IMR-90 (cell line): Measurements from ENCODE around the gene CACUL1. TPM values are rescaled to one million over a fixed set of nuclear protein-coding genes. Genes with fewer than 3 reads are reported as not detected.

Experiments
- ATAC-seq: fragments of 200-7000 bp; cut with Tn5 transposase; 2 replicates; pipeline ENCODE4 v1.9.1; 2020; ENCODE audit warnings: low read depth, mild to moderate bottlenecking, moderate library complexity
- BruUV-seq: library from RNA; stranded (reverse); fragments of 400-500 nt; replicated peaks from 2 replicates; lab custom pipeline; 2021; lab: Mats Ljungman, UMichigan
- CTCF ChIA-PET: fragments of 300-600 bp; formaldehyde crosslinking; extraction: SDS; loops from one replicate; lab custom pipeline; 2021; ENCODE audit warnings: antibody characterized with exemption; lab: Yijun Ruan, JAX
- POLR2A ChIA-PET: fragments of 300-600 bp; sonication (Branson Sonifier 250); formaldehyde crosslinking; loops from one replicate; lab custom pipeline; 2022; ENCODE audit warnings: antibody characterized with exemption; ENCODE audit not compliant: unreplicated experiment; lab: Charles Lee
- DNase-seq: peaks from one replicate; pipeline ENCODE4 v3.0.0; 2013
- H2AFZ ChIP-seq: replicated peaks from 2 replicates; pipeline ENCODE3; 2013; ENCODE audit warnings: low read length, mild to moderate bottlenecking; ENCODE audit not compliant: poor library complexity
- H2AK5ac ChIP-seq: 2 replicates; pipeline ENCODE4 v1.6.1; 2013; ENCODE audit warnings: low read depth, low read length, inconsistent platforms
- H2AK9ac ChIP-seq: replicated peaks from 2 replicates; pipeline ENCODE3; 2013; ENCODE audit warnings: mild to moderate bottlenecking, low read depth, low read length, moderate library complexity; ENCODE audit not compliant: poor library complexity
- H2BK120ac ChIP-seq: 2 replicates; pipeline ENCODE4 v1.6.1; 2013; ENCODE audit warnings: low read depth, low read length, inconsistent platforms
- H2BK15ac ChIP-seq: 3 replicates; pipeline ENCODE4 v1.6.1; 2013; ENCODE audit warnings: low read depth, low read length, inconsistent platforms
- H2BK20ac ChIP-seq: 2 replicates; pipeline ENCODE4 v1.6.1; 2013; ENCODE audit warnings: low read depth, mild to moderate bottlenecking, inconsistent platforms, low read length, moderate library complexity
- H2BK5ac ChIP-seq: 2 replicates; pipeline ENCODE4 v1.6.1; 2013; ENCODE audit warnings: mild to moderate bottlenecking, low read depth, low read length, inconsistent platforms; ENCODE audit not compliant: poor library complexity, severe bottlenecking
- H3K14ac ChIP-seq: replicated peaks from 2 replicates; pipeline ENCODE4 v1.6.1; 2013; ENCODE audit warnings: low read depth, low read length, inconsistent platforms
- H3K18ac ChIP-seq: 2 replicates; pipeline ENCODE4 v1.6.1; 2013; ENCODE audit warnings: low read depth, low read length, control low read depth
- H3K23ac ChIP-seq: 2 replicates; pipeline ENCODE4 v1.6.1; 2013; ENCODE audit warnings: low read depth, low read length, inconsistent platforms
- H3K27ac ChIP-seq: 2 replicates; pipeline ENCODE4 v1.5.1; 2013; ENCODE audit warnings: mild to moderate bottlenecking, control low read depth, low read length; ENCODE audit not compliant: insufficient read depth
- H3K27me3 ChIP-seq: 2 replicates; pipeline ENCODE4 v1.6.1; 2013; ENCODE audit warnings: low read length; ENCODE audit not compliant: control insufficient read depth, insufficient read depth
- H3K36me3 ChIP-seq: 2 replicates; pipeline ENCODE4 v1.6.1; 2013; ENCODE audit warnings: low read length, mixed read lengths; ENCODE audit not compliant: control insufficient read depth, insufficient read depth
- H3K4ac ChIP-seq: 2 replicates; pipeline ENCODE4 v1.6.1; 2013; ENCODE audit warnings: low read depth, low read length, inconsistent platforms
- H3K4me1 ChIP-seq: 2 replicates; pipeline ENCODE4 v1.6.1; 2013; ENCODE audit warnings: low read length, mixed read lengths; ENCODE audit not compliant: control insufficient read depth, insufficient read depth
- H3K4me2 ChIP-seq: 2 replicates; pipeline ENCODE4 v1.6.1; 2013; ENCODE audit warnings: low read depth, mild to moderate bottlenecking, control low read depth, low read length, moderate library complexity
- H3K4me3 ChIP-seq: 2 replicates; pipeline ENCODE4 v1.5.1; 2013; ENCODE audit warnings: low read depth, mild to moderate bottlenecking, control low read depth, low read length, moderate library complexity; ENCODE audit not compliant: insufficient read depth
- H3K56ac ChIP-seq: 2 replicates; pipeline ENCODE4 v1.6.1; 2013; ENCODE audit warnings: low read length, inconsistent platforms; ENCODE audit not compliant: insufficient read depth; ENCODE audit errors: extremely low read depth
- H3K79me1 ChIP-seq, 2 experiments: 2 replicates each; pipeline ENCODE4 v1.6.1; 2013; ENCODE audit warnings: low read length in 2 of 2, inconsistent platforms in 1 of 2, low read depth in 1 of 2
- H3K9ac ChIP-seq: 2 replicates; pipeline ENCODE4 v1.6.1; 2013; ENCODE audit warnings: low read depth, low read length, control low read depth
- H3K9me1 ChIP-seq: 2 replicates; pipeline ENCODE4 v1.6.1; 2013; ENCODE audit warnings: low read length, inconsistent platforms; ENCODE audit not compliant: insufficient read depth
- H3K9me3 ChIP-seq: 2 replicates; pipeline ENCODE4 v1.6.1; 2013; ENCODE audit warnings: low read length; ENCODE audit not compliant: control insufficient read depth, insufficient read depth
- H4K20me1 ChIP-seq: 2 replicates; pipeline ENCODE4 v1.6.1; 2013; ENCODE audit warnings: low read length, inconsistent platforms; ENCODE audit not compliant: insufficient read depth
- H4K5ac ChIP-seq: 2 replicates; pipeline ENCODE4 v1.6.1; 2013; ENCODE audit warnings: mild to moderate bottlenecking, low read depth, low read length, control low read depth
- H4K8ac ChIP-seq, 2 experiments: 2 replicates each; pipeline ENCODE4 v1.6.1; 2013; ENCODE audit warnings: low read depth in 2 of 2, low read length in 2 of 2, control low read depth in 1 of 2, inconsistent platforms in 1 of 2
- H4K91ac ChIP-seq: 2 replicates; pipeline ENCODE4 v1.6.1; 2013; ENCODE audit warnings: low read depth, low read length, inconsistent platforms; ENCODE audit not compliant: insufficient read depth
- BHLHE40 ChIP-seq: fragments of 150-350 bp; IDR thresholded peaks from 2 replicates; pipeline ENCODE4 v1.6.1; 2016; ENCODE audit warnings: mild to moderate bottlenecking, low read depth, low read length
- CEBPB ChIP-seq: IDR thresholded peaks from 2 replicates; pipeline ENCODE4 v1.6.1; 2012; ENCODE audit warnings: low read depth, low read length, improper control_type of control experiment
- CHD1 ChIP-seq: IDR thresholded peaks from 2 replicates; pipeline ENCODE4 v1.6.1; 2012; ENCODE audit warnings: low read depth, low read length, improper control_type of control experiment
- MAZ ChIP-seq: IDR thresholded peaks from 2 replicates; pipeline ENCODE4 v1.6.1; 2012; ENCODE audit warnings: low read depth, mild to moderate bottlenecking, low read length, improper control_type of control experiment, moderate library complexity, borderline replicate concordance
- MXI1 ChIP-seq: IDR thresholded peaks from 2 replicates; pipeline ENCODE4 v1.6.1; 2012; ENCODE audit warnings: low read depth, mild to moderate bottlenecking, low read length, moderate library complexity, borderline replicate concordance
- NFE2L2 ChIP-seq: fragments of 150-350 bp; IDR thresholded peaks from 2 replicates; pipeline ENCODE4 v1.6.1; 2016; ENCODE audit warnings: low read depth, mild to moderate bottlenecking, low read length
- WGBS, 2 experiments: methylation state at CpG; one replicate each; pipeline versions ENCODE4 v1.1.5 to v1.1.7; 2013; ENCODE audit warnings: missing lambda C conversion rate in 2 of 2; ENCODE audit not compliant: insufficient read length in 1 of 2; ENCODE audit errors: extremely low coverage in 2 of 2; 5-methylcytosine and 5-hydroxymethylcytosine counted together
- dilution Hi-C: fragments of 300-500 bp; cut with HindIII; formaldehyde crosslinking; loops from one replicate; pipeline ENCODE4 v1.14.3; 2018; ENCODE audit warnings: low sequenced_read_pairs; ENCODE audit not compliant: unreplicated experiment
- in situ Hi-C: fragments of 300-500 bp; cut with MboI; formaldehyde crosslinking; loops from 3 replicates; pipeline ENCODE4 v1.14.3; 2019; ENCODE audit warnings: low sequenced_read_pairs, inconsistent platforms, mixed read lengths
- intact Hi-C: fragments of 100-400 bp; cut with micrococcal nuclease; formaldehyde crosslinking; loops from 2 replicates; pipeline ENCODE4 v1.10.0; 2022
- polyA plus RNA-seq, 3 experiments: library from polyadenylated mRNA; depleted of rRNA; stranded (reverse); fragments of >200 nt; gene quantifications; 2 replicates each; pipeline ENCODE4 v1.2.3, GENCODE V29; 2012; ENCODE audit warnings: low replicate concordance in 1 of 3
- total RNA-seq: library from RNA; depleted of rRNA; stranded (reverse); fragments of >200 nt; gene quantifications from 2 replicates; pipeline ENCODE4 v1.2.3, GENCODE V29; 2012; rRNA removed

Gene CACUL1
- total and polyA plus RNA-seq, 2 of the 4 experiments (the other 2 are of a cell fraction), result 5.3 to 23.5 TPM

GRCh38 chr10:118626953-118627352 lies 127.8 kb downstream of the CACUL1 start:
- CTCF ChIA-PET, result no interaction called here
- H3K18ac ChIP-seq, result no peak overlapping the region
- POLR2A ChIA-PET, result no interaction called here
- ATAC-seq (no peak), DNase-seq (no peak)
- H3K79me1 ChIP-seq, result no peaks in the 10 kb centered on the region
- WGBS, 2 experiments, result 40% methylated on average over 1 of the region's 3 CpGs; no CpG with 5 or more reads in 1 of the 2 experiments
- no peaks in the 10 kb centered on the region for H3K4me1 ChIP-seq
- no peak overlapping the region for H3K56ac ChIP-seq
- H4K5ac ChIP-seq, result no peak overlapping the region
- H2AFZ ChIP-seq, result no peak overlapping the region
- BruUV-seq, result no TSS peak
- in situ Hi-C loops (no loop called here), intact Hi-C loops (no loop called here), dilution Hi-C loops (no loop called here)
- no peak overlapping the region for H2BK20ac ChIP-seq
- H2AK9ac ChIP-seq, result no peak overlapping the region
- no peak overlapping the region for H2AK5ac ChIP-seq
- H3K36me3 ChIP-seq, result no peaks in the 10 kb centered on the region
- H3K4me2 ChIP-seq, result no peak overlapping the region
- H3K4ac ChIP-seq, result no peak overlapping the region
- no peaks in the 10 kb centered on the region for H4K20me1 ChIP-seq
- H3K9ac ChIP-seq, result no peak overlapping the region
- TF ChIP-seq BHLHE40 (no peak), NFE2L2 (no peak), CEBPB (no peak), MXI1 (no peak), MAZ (no peak), CHD1 (no peak)
- H3K9me1 ChIP-seq, result no peaks in the 10 kb centered on the region
- no peak overlapping the region for H3K14ac ChIP-seq
- H4K91ac ChIP-seq, result no peak overlapping the region
- no peak overlapping the region for H3K4me3 ChIP-seq
- no peak overlapping the region for H2BK15ac ChIP-seq
- no peak overlapping the region for H3K27ac ChIP-seq
- no peak overlapping the region for H4K8ac ChIP-seq
- 0 out of 2 replicates have a peak, but pooled peaks cover 1% of the 10 kb centered on the region for H3K27me3 ChIP-seq
- no peak overlapping the region for H2BK5ac ChIP-seq
- H3K23ac ChIP-seq, result no peak overlapping the region
- H3K9me3 ChIP-seq, result no peaks in the 10 kb centered on the region
- no peak overlapping the region for H2BK120ac ChIP-seq

Other genes starting within 250 kb of the CACUL1 start
- gene PRLHR, start 159.3 kb downstream of the CACUL1 start, total RNA-seq, result not detected in 2 replicates
- gene PRLHR, start 159.3 kb downstream of the CACUL1 start, polyA plus RNA-seq (2012; rRNA removed), result not detected in 2 replicates